ENCODE measurements around the gene KAT14.

DNA sequence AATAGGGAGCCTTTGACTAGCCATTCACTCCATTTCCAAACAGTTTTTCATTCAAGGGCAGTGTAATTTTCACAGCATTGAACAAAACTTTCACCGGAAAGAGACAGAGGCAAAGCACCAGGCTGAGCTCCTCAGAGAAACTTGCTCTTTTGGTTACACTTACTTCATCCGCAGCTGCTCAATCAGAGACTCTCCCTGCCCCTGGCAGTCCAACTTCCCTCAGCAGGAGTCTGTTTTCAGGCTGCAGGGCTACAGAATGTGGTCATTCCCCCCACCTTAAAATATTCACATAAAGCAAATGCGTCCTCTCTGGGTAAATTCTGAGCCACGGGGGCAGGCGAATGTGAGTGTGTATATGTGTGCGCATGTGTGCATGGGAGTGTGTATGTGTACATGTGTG lies 80.6 kb downstream of the KAT14 start:
- TF ChIP-seq EP300 (IDR thresholded peaks at IDR 0.05), result no peak
- TF ChIP-seq, protein P1, sequence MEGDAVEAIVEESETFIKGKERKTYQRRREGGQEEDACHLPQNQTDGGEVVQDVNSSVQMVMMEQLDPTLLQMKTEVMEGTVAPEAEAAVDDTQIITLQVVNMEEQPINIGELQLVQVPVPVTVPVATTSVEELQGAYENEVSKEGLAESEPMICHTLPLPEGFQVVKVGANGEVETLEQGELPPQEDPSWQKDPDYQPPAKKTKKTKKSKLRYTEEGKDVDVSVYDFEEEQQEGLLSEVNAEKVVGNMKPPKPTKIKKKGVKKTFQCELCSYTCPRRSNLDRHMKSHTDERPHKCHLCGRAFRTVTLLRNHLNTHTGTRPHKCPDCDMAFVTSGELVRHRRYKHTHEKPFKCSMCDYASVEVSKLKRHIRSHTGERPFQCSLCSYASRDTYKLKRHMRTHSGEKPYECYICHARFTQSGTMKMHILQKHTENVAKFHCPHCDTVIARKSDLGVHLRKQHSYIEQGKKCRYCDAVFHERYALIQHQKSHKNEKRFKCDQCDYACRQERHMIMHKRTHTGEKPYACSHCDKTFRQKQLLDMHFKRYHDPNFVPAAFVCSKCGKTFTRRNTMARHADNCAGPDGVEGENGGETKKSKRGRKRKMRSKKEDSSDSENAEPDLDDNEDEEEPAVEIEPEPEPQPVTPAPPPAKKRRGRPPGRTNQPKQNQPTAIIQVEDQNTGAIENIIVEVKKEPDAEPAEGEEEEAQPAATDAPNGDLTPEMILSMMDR (IDR thresholded peaks at IDR 0.05), result no peak
